Erythroblast (primary cell): ENCODE data around the gene FAU.

Experiments used
- GATA1 ChIP-seq: IDR thresholded peaks from 2 replicates; pipeline ENCODE4 v1.6.1; 2011; ENCODE audit warnings: low read depth, mild to moderate bottlenecking, control low read depth, low read length, moderate library complexity
- POLR2A ChIP-seq: IDR thresholded peaks from 2 replicates; pipeline ENCODE4 v1.6.1; 2011; ENCODE audit warnings: mild to moderate bottlenecking, low read length

DNA sequence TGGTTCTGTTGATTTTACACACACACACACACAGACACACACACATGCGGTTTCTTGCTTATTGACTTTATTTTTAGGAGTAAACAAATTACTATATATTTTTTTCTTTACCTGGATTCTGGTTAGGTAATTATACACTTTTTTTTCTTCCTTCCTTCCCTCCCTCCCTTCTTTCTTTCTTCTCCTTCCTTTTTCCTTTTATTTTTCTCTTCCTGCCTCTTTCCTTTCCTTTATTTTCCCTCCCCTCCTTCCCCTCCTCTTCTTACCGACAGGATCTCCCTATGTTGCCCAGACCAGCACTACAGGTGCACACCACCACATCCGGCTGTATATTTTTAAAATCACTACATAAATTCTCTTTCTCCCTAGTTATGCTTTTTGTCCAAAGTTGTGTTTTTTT lies 45.0 kb upstream of the FAU start:
- TF ChIP-seq POLR2A, result no peak
- TF ChIP-seq GATA1, result no peak
